Motor neuron (in vitro differentiated cells): ENCODE results near the gene PPCS. TPM values are rescaled to one million over a fixed set of nuclear protein-coding genes. Genes with fewer than 3 reads are reported as not detected.
A peak's percentile ranks its signal among the peaks of the same experiment; 100 is the strongest.

Experiments
- ATAC-seq, 8 experiments: fragments of 200-7000 bp; cut with Tn5 transposase; replicated peaks in 6 of 8; 2 replicates each; pipeline ENCODE4 v1.8.0; 2021; ENCODE audit warnings: mild to moderate bottlenecking in 8 of 8, moderate library complexity in 8 of 8
- H3K27ac ChIP-seq, 2 donors: fragments of 250-450 bp; sonication (Bioruptor Pico); 2 replicates each; pipeline ENCODE4 v1.9.0; 2021; ENCODE audit warnings: antibody characterized with exemption in 2 of 2, mild to moderate bottlenecking in 2 of 2, moderate library complexity in 1 of 2
- H3K4me1 ChIP-seq, 2 donors: fragments of 250-450 bp; sonication (Bioruptor Pico); replicated peaks in 1 of 2; 2 replicates each; pipeline ENCODE4 v1.6.1; 2021; ENCODE audit warnings: antibody characterized with exemption in 2 of 2, mild to moderate bottlenecking in 2 of 2, moderate library complexity in 1 of 2
- H3K4me3 ChIP-seq, 5 donors: fragments of 250-450 bp; sonication (Bioruptor Pico); 2 replicates each; pipeline ENCODE4 v1.9.0; 2021; ENCODE audit warnings: antibody characterized with exemption in 5 of 5, mild to moderate bottlenecking in 5 of 5, moderate library complexity in 4 of 5
- WGBS, 10 experiments: fragments of 450-650 bp; shearing (Covaris generic); methylation state at CpG; one replicate each; pipeline ENCODE4 v1.0.0; 2022; 5-methylcytosine and 5-hydroxymethylcytosine counted together
- in situ Hi-C, 9 experiments: fragments of 400-800 bp; cut with MboI; loops; one replicate each; pipeline ENCODE4 v1.15.0; 2021; ENCODE audit warnings: low sequenced_read_pairs in 9 of 9, low pct_unique_long_range_greater_than_20kb in 2 of 9; ENCODE audit not compliant: unreplicated experiment in 9 of 9
- total RNA-seq, 8 experiments: library from RNA; unstranded; fragments of 300-600 nt; gene quantifications; 2 replicates each; pipeline versions ENCODE4 v1.2.3 to v1.2.4, GENCODE V29; 2022

The PPCS gene
- 10 to 100 TPM; 35.4 to 58.6 (median 52.3) TPM for total RNA-seq

- Histone ChIP-seq H3K4me3 (peak within 1 kb of the TSS; percentile 54 to 82 (median 60)), H3K27ac (peak within 1 kb of the TSS; percentile 76 to 87), H3K4me1 (peaks cover 10 to 13% of the 10 kb centered on the region in 2 donors)
- in situ Hi-C loops: no loop called here
- WGBS, 10 experiments: 0 to 14% (median 3%) methylated on average over 5 to 32 of the region's 66 CpGs; no CpG with 5 or more reads in 2 of the 10 experiments
- peak; percentile 91 to 95 (median 92) for ATAC-seq
These were observed at the start of gene PPCS, which contains the start of gene ZMYND12 for GRCh38 chr1:42456010-42456753. PPCS (plus strand) TSS chr1:42456543; CDS start chr1:42456566, 23 bp downstream. ZMYND12 (minus strand) TSS chr1:42456022; CDS start chr1:42455997, 25 bp downstream.

- Histone ChIP-seq H3K4me1 (peaks cover 0 to 28% of the 10 kb centered on the region in 2 donors), H3K27ac (peak overlapping the region in 1 of 2 donors; percentile 57), H3K4me3 (no peak overlapping the region)
- 23 to 87% (median 84%) methylated on average over 2 to 17 of the region's 17 CpGs; no CpG with 5 or more reads in 1 of the 10 experiments for WGBS, 10 experiments
- in situ Hi-C loops: no loop called here
- peak in 5 of 8 experiments; percentile 49 to 70 (median 53) for ATAC-seq
These were observed 41.5 kb upstream of the PPCS start for GRCh38 chr1:42414551-42415496.

GRCh38 chr1:42417166-42417565 is 39.2 kb upstream of the PPCS start:
- WGBS, 10 experiments: 64 to 84% methylated on average over 3 of the region's 3 CpGs; no CpG with 5 or more reads in 8 of the 10 experiments
- H3K27ac ChIP-seq: no peak overlapping the region

GRCh38 chr1:42418516-42418915 is 37.8 kb upstream of the PPCS start:
- Histone ChIP-seq H3K4me3 (no peak overlapping the region), H3K4me1 (peaks cover 27 to 64% of the 10 kb centered on the region in 2 donors), H3K27ac (no peak overlapping the region)
- peak in 1 of 8 experiments; percentile 32 for ATAC-seq
- in situ Hi-C loops: no loop called here
- 0 to 100% (median 67%) methylated on average over 1 of the region's 1 CpG; no CpG with 5 or more reads in 3 of the 10 experiments for WGBS, 10 experiments

More at GRCh38 chr1:42417166-42417565, 39.2 kb upstream of the PPCS start:
- in situ Hi-C loops: no loop called here
- Histone ChIP-seq H3K4me3 (no peak overlapping the region), H3K4me1 (peaks cover 16 to 51% of the 10 kb centered on the region in 2 donors)
- ATAC-seq: no peak

- no peak for ATAC-seq
- Histone ChIP-seq H3K4me3 (no peak overlapping the region), H3K4me1 (peaks cover 27 to 70% of the 10 kb centered on the region in 2 donors), H3K27ac (no peak overlapping the region)
- 31 to 100% (median 93%) methylated on average over 1 to 5 of the region's 5 CpGs; no CpG with 5 or more reads in 4 of the 10 experiments for WGBS, 10 experiments
- in situ Hi-C loops: no loop called here
These were observed 37.1 kb upstream of the PPCS start for GRCh38 chr1:42419126-42419821.

- in situ Hi-C loops: no loop called here
- no peak overlapping the region for H3K4me3 ChIP-seq
- no peak for ATAC-seq
- H3K27ac ChIP-seq: peak overlapping the region in 1 of 2 donors; percentile 75
- H3K4me1 ChIP-seq: peaks cover 27 to 66% of the 10 kb centered on the region in 2 donors
- WGBS, 10 experiments: 21 to 90% (median 82%) methylated on average over 1 to 6 of the region's 7 CpGs; no CpG with 5 or more reads in 2 of the 10 experiments
These were observed 36.2 kb upstream of the PPCS start for GRCh38 chr1:42420121-42420520.

GRCh38 chr1:42420911-42421585 is 35.3 kb upstream of the PPCS start:
- no peak overlapping the region for H3K4me3 ChIP-seq
- in situ Hi-C loops: no loop called here
- H3K4me1 ChIP-seq: peaks cover 27 to 60% of the 10 kb centered on the region in 2 donors
- peak; percentile 41 to 89 (median 78) for ATAC-seq
- WGBS, 10 experiments: 0 to 48% (median 21%) methylated on average over 1 to 8 of the region's 10 CpGs; no CpG with 5 or more reads in 2 of the 10 experiments
- H3K27ac ChIP-seq: peak overlapping the region; percentile 58 to 75

- no peak overlapping the region for H3K4me3 ChIP-seq
- 20 to 62% (median 39%) methylated on average over 2 to 9 of the region's 9 CpGs for WGBS, 10 experiments
- in situ Hi-C loops: no loop called here
- peak in 5 of 8 experiments; percentile 4 to 79 (median 62) for ATAC-seq
- H3K4me1 ChIP-seq: peaks cover 27 to 55% of the 10 kb centered on the region in 2 donors
- H3K27ac ChIP-seq: peak overlapping the region; percentile 13 to 22
These were observed 33.6 kb upstream of the PPCS start for GRCh38 chr1:42422737-42423136.

- in situ Hi-C loops: no loop called here
- no peak for ATAC-seq
- H3K4me3 ChIP-seq: no peak overlapping the region
- peak overlapping the region in 1 of 2 donors; percentile 28 for H3K27ac ChIP-seq
- peaks cover 27 to 54% of the 10 kb centered on the region in 2 donors for H3K4me1 ChIP-seq
- 33 to 100% (median 83%) methylated on average over 1 to 3 of the region's 3 CpGs; no CpG with 5 or more reads in 2 of the 10 experiments for WGBS, 10 experiments
These were observed 32.7 kb upstream of the PPCS start for GRCh38 chr1:42423681-42424080.

- no peak overlapping the region for H3K27ac ChIP-seq
- H3K4me3 ChIP-seq: no peak overlapping the region
- in situ Hi-C loops: no loop called here
- H3K4me1 ChIP-seq: peaks cover 27 to 53% of the 10 kb centered on the region in 2 donors
- WGBS, 10 experiments: 17 to 95% (median 82%) methylated on average over 1 to 4 of the region's 4 CpGs; no CpG with 5 or more reads in 1 of the 10 experiments
- ATAC-seq: no peak
These were observed 32.1 kb upstream of the PPCS start for GRCh38 chr1:42424201-42424600.

- no peak for ATAC-seq
- no peak overlapping the region for H3K27ac ChIP-seq
- peaks cover 15 to 46% of the 10 kb centered on the region in 2 donors for H3K4me1 ChIP-seq
- H3K4me3 ChIP-seq: no peak overlapping the region
- in situ Hi-C loops: loop anchor here in 1 of 9 experiments (25.0 kb wide), 1 partner anchor 90 kb away; the partner anchor contains the start of gene FOXJ3
- WGBS, 10 experiments: 0 to 100% (median 81%) methylated on average over 1 to 4 of the region's 4 CpGs; no CpG with 5 or more reads in 2 of the 10 experiments
These were observed 29.1 kb upstream of the PPCS start for GRCh38 chr1:42427240-42427639.
